ENCODE data around the gene XRCC2. TPM values are rescaled to one million over a fixed set of nuclear protein-coding genes. Genes with fewer than 3 reads are reported as not detected.
"Not testable (repeated sequence)": the region's sequence is repeated elsewhere in the genome, so short reads cannot be mapped to it uniquely, and the experiment has no call there.

XRCC2 gene
- 10 to 100 TPM; 10.1 to 41.2 TPM for total RNA-seq

DNA sequence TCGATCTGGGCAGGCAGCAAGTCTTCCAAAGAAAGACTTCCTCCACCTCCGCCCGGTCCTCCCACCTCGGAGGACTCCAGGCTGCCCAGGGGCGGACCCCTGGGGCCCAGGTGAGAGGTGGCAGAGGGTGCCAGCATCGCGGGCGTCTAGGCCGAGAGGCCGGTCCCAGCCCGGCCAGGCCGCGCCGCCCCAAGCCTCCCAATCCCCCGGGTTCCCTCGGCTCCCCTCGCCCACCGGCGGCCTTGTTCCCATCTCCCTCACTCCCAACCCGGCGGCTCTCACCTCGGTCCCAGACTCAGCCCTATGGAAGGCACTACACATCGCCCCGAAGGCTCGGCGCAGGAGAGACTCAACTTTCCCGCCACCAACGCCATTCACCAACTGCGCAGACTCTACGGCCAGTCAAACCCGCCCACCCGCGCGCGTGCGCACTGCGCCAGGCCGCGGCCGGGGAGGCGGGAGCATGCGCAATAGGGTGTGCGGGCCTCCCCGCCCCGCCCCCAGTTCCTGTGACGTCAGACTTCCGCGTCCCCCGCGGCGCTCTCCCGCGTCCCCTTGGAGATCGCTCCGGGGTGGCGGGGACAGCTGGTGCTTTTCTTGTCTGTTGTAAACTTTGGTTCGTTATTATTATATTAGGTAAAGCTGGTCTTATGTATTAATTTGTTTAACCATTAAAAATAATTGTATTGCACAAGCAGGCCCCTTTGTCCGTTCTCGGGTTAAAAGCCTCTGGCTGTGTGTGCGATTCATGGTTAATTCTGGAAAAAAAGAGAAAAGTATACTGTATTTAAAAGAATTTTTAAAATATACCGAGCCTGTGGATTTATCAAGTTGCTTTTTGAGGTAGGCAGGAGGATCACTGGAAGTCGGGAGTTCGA is at the start of gene XRCC2:
XRCC2 (minus strand) TSS at position 383 of the 878 bp plus-strand sequence; CDS start at position 321, 62 bp downstream.
- no peaks in the 10 kb centered on the region for H3K36me3 Mint-ChIP-seq
- peak within 1 kb of the TSS; percentile 86 to 91 for H3K27ac Mint-ChIP-seq
- H3K9me3 Mint-ChIP-seq: no peaks in the 10 kb centered on the region
- no peaks in the 10 kb centered on the region for H3K27me3 Mint-ChIP-seq
- H3K4me1 Mint-ChIP-seq (ENCODE audit: low read depth in 2 of 2): peaks cover 9 to 14% of the 10 kb centered on the region in 2 donors
- H3K4me3 Mint-ChIP-seq: peak within 1 kb of the TSS; percentile 87
- ATAC-seq (peak; percentile 95 to 96), DNase-seq (ENCODE audit: low spot score) (peak; percentile 93)

DNA sequence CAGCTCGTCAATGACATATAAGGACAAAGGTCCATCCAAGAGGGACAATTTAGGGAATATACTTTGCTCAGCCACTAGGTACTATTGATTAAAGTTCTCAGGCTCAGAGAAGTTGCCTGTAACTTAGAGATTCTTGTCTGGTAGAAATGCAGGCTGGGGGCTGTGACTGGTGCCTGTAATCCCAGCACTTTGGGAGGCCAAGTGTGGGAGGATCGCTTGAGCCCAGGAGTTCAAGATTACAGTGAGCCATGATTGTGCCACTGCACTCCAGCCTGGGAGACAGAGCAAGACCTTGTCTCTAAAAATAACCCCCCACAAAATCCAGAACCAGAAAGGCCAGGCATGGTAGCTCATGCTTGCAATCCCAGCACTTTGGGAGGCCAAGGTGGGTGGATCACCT is 47.4 kb upstream of the XRCC2 start:
- Mint-ChIP-seq H3K27me3 (no peaks in the 10 kb centered on the region), H3K9me3 (no peaks in the 10 kb centered on the region), H3K36me3 (no peaks in the 10 kb centered on the region), H3K27ac (no peak overlapping the region), H3K4me1 (ENCODE audit: low read depth in 2 of 2) (no peaks in the 10 kb centered on the region), H3K4me3 (no peak overlapping the region)
- ATAC-seq: no peak
- DNase-seq (ENCODE audit: low spot score): no peak

DNA sequence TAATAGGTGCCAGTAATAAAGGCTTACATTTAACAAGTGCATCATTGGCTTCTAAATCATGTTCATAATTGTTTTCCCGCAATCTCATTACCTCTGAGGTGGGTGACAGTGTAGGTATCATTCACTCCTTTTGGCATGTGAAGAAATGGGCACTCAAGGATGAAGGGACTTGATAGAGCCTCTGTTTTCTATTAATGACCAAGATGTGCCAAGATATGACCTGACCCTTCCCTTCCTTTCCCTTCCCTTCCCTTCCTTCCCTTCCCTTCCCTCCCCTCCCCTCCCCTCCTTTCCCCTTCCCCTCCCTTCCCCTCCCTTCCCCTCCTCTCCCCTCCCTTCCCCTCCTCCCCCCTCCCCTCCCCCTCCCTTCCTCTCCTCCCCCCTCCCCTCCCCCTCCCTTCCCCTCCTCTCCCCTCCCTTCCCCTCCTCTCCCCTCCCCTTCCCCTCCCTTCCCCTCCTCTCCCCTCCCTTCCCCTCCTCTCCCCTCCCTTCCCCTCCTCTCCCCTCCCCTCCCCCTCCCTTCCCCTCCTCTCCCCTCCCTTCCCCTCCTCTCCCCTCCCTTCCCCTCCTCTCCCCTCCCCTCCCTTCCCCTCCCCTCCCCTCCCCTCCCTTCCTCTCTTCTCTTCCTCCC is 36.6 kb upstream of the XRCC2 start:
- not testable (repeated sequence) for ATAC-seq; H3K4me1 Mint-ChIP-seq (ENCODE audit: low read depth in 2 of 2); H3K9me3 Mint-ChIP-seq; H3K27ac Mint-ChIP-seq; DNase-seq (ENCODE audit: low spot score); H3K36me3 Mint-ChIP-seq; H3K27me3 Mint-ChIP-seq; H3K4me3 Mint-ChIP-seq

DNA sequence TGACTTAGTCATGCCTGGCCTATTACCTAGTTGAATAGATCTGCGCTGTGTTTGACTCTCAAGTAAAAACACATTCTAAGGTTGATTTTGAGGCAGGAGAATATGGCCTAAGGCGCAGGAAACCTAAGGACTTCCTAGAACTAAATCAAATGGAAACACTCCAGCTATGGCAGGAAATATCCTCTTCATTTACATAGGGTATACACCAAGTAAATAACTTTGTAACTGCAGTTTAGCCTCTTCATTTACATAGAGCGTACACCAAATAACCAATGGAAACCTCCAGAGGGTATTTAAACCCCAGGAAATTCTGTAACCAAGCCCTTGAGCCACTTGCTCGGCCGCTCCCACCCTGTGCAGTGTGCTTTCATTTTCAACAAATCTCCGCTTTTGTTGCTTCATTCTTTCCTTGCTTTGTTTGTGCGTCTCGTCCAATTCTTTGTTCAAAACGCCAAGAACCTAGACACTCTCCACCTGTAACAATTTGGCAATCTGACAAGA is 35.6 kb upstream of the XRCC2 start:
- Mint-ChIP-seq H3K27ac (no peak overlapping the region), H3K9me3 (no peaks in the 10 kb centered on the region), H3K36me3 (no peaks in the 10 kb centered on the region), H3K4me3 (no peak overlapping the region), H3K27me3 (peaks cover 0 to 2% of the 10 kb centered on the region in 2 donors), H3K4me1 (ENCODE audit: low read depth in 2 of 2) (no peaks in the 10 kb centered on the region)
- ATAC-seq: no peak
- DNase-seq (ENCODE audit: low spot score): no peak

DNA sequence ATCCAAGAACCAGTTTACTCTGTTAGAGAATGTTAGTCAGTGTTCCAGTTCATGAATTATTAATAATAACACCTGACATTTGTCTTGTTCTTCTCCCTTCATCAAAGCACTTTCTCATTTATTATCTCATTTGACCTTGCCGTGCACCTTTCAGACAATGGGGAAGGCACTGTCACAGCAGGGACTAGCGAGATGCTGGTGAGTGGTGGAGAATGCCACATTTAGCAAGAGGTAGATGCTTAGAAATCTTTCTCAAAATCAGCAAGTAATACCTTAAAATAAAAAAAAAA is 34.2 kb upstream of the XRCC2 start:
- no peak for DNase-seq (ENCODE audit: low spot score)
- no peak overlapping the region for H3K27ac Mint-ChIP-seq

DNA sequence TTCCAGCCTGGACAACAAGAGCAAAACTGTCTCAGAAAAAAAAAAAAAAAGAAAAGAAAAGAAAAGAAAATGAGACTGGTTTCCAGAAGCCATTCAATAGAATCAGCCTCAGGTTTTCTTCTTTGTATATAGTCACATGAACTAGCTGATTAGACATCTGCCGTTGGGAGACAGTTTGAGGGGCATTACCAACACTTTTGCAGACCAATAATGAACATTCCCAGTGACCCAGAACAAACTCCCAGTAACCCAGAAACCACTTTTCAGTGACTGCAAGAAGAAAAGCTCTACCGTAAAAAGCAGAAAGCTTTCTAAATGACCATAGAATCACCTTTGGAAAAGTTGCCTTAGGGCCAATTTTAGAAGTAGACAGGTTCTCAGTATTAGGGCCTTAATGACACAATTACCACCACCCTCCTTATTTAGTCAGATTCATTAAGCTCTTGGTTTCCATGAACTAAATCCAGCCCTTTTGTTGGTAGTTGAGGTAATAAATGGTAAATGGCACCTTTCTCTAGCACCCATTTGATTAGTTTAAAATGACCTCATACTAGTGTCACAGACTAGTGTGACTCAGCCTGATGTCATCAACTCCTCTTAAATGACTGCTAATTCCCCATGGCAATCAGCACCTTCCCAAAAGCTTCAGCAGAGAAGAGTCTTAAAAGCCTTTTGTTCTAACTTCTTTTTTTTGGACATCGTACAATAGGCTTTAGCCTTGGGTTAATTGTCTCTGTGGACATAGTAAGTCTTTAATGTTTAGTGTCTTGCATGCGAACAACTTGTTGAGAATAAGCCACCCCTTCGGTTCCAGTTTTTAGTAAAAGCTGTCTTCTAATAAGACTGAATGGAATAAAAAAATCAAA is 33.6 kb upstream of the XRCC2 start:
- no peak overlapping the region for H3K4me3 Mint-ChIP-seq
- peaks cover 0 to 2% of the 10 kb centered on the region in 2 donors for H3K27me3 Mint-ChIP-seq
- no peak for ATAC-seq
- H3K27ac Mint-ChIP-seq: no peak overlapping the region
- peaks cover 2% of the 10 kb centered on the region for H3K9me3 Mint-ChIP-seq
- no peaks in the 10 kb centered on the region for H3K4me1 Mint-ChIP-seq (ENCODE audit: low read depth in 2 of 2)
- DNase-seq (ENCODE audit: low spot score): no peak
- H3K36me3 Mint-ChIP-seq: peaks cover 11% of the 10 kb centered on the region

More for the DNA sequence above, 34.2 kb upstream of the XRCC2 start:
- H3K4me1 Mint-ChIP-seq (ENCODE audit: low read depth in 2 of 2): no peaks in the 10 kb centered on the region
- H3K4me3 Mint-ChIP-seq: no peak overlapping the region
- H3K27me3 Mint-ChIP-seq: peaks cover 0 to 2% of the 10 kb centered on the region in 2 donors
- no peaks in the 10 kb centered on the region for H3K9me3 Mint-ChIP-seq
- peaks cover 5% of the 10 kb centered on the region for H3K36me3 Mint-ChIP-seq
- ATAC-seq: no peak

DNA sequence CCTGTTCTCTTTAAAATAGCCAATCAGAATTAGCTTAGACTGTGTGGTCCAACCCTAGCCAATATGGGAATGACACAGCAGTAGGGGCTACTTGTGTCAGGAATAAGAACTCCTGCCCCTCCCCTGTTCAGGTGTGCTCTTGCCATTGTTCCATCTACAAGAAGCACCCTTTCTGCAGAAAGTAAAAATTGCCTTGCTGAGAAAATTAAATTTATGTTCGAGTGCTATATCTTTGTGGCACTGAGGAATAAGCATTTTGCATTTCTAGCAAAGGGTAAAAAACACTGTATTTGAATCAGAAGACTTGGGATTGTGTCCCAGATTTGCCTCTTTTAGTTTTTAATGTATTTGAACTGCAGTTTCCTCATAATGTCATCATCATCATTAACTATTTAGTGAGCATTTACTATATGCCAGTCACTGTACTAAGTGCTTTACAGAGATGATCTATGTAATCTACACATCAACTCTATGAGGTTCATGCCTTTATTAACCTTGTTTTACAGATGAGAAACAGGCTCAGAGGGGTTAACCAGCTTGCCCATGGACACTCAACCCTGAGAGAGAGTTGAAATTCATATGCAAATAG is 28.9 kb upstream of the XRCC2 start:
- Mint-ChIP-seq H3K36me3 (peaks cover 14% of the 10 kb centered on the region), H3K4me1 (ENCODE audit: low read depth in 2 of 2) (no peaks in the 10 kb centered on the region), H3K4me3 (no peak overlapping the region), H3K9me3 (peaks cover 4% of the 10 kb centered on the region), H3K27me3 (no peaks in the 10 kb centered on the region), H3K27ac (no peak overlapping the region)
- no peak for DNase-seq (ENCODE audit: low spot score)
- no peak for ATAC-seq

DNA sequence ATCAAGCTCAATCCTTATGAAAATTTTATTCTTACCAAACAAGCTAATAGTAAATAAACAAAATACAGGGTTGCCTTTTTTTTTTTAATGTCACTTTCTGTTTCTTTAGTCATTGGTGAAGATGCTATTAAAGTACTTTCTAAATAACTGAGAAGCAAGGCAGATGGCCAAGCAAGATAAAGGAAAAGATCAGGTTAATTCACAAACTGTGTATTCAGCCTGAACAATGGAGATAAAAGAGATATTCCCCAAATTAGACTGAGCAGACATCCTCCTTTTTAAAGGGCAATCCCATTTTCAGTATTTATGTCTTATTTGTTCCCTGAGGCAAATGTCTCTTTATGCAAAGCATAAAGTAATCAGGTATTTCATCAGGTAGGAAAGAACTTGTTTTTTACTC is 23.1 kb upstream of the XRCC2 start:
- ATAC-seq: no peak
- Mint-ChIP-seq H3K27ac (no peak overlapping the region), H3K36me3 (no peaks in the 10 kb centered on the region), H3K4me1 (ENCODE audit: low read depth in 2 of 2) (no peaks in the 10 kb centered on the region), H3K4me3 (no peak overlapping the region), H3K27me3 (peaks cover 0 to 3% of the 10 kb centered on the region in 2 donors), H3K9me3 (no peaks in the 10 kb centered on the region)
- DNase-seq (ENCODE audit: low spot score): no peak

DNA sequence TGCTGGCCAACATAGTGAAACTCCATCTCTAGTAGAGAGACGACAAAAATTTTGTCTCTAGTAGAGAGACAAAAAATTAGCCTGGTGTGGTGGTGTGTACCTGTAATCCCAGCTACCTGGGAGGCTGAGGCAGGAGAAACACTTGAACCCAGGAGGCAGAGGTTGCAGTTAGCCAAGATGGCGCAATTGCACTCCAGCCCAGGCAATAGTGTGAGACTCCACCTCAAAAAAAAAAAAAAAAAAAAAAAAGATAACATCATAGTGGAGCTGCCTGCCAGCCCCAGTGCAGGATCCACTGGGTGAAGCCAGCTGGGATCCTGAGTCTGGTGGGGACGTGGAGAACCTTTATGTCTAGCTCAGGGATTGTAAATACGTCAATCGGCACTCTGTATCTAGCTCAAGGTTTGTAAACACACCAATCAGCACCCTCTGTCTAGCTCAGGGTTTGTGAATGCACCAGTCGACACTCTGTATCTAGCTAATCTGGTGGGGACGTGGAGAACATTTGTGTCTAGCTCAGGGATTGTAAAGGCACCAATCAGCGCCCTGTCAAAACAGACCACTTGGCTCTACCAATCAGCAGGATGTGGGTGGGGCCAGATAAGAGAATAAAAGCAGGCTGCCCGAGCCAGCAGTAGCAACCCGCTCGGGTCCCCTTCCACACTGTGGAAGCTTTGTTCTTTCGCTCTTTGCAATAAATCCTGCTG is 21.5 kb upstream of the XRCC2 start:
- not testable (repeated sequence) for H3K36me3 Mint-ChIP-seq; DNase-seq (ENCODE audit: low spot score); ATAC-seq; H3K4me1 Mint-ChIP-seq (ENCODE audit: low read depth in 2 of 2); H3K9me3 Mint-ChIP-seq; H3K27ac Mint-ChIP-seq; H3K4me3 Mint-ChIP-seq; H3K27me3 Mint-ChIP-seq

DNA sequence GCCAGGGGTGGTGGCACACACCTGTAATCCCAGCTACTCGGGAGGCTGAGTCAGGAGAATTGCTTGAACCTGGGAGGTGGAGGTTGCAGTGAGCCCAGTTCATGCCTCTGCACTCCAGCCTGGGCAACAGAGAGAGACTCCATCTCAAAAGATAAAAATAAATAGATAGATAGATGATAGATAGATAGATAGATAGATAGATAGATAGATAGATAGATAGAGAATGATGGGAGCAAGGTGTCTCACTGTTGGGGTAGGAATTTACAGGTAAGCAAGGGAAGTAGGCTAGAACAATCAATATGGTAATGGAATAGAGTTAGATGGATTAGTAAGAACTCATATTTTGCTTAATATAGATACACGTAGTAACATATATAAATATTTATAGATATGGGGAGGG is 16.3 kb upstream of the XRCC2 start:
- not testable (repeated sequence) for H3K9me3 Mint-ChIP-seq; H3K4me3 Mint-ChIP-seq; H3K27me3 Mint-ChIP-seq; H3K27ac Mint-ChIP-seq; DNase-seq (ENCODE audit: low spot score); H3K4me1 Mint-ChIP-seq (ENCODE audit: low read depth in 2 of 2); H3K36me3 Mint-ChIP-seq; ATAC-seq

DNA sequence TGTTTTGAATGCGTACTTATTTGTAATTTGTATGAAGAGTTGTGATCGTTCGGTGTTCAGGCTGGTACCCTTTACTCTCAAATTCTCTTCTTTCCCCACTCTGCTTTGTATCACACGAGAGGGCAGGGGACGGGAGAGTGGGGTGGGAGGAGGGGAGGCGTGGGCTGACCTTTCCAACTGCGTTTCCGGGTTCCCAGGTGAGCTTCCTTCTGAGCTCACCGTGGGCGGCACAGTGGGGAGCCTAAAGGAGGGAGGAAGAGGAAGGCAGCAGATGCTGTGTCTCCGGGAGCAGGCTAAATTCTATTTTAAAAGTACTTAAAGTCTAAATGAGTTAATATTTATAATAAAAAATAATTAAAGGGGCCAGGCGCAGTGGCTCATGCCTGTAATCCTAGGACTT is 7.4 kb upstream of the XRCC2 start:
- no peak for DNase-seq (ENCODE audit: low spot score)
- H3K9me3 Mint-ChIP-seq: no peaks in the 10 kb centered on the region
- no peaks in the 10 kb centered on the region for H3K4me1 Mint-ChIP-seq (ENCODE audit: low read depth in 2 of 2)
- H3K27me3 Mint-ChIP-seq: no peaks in the 10 kb centered on the region
- no peak overlapping the region for H3K27ac Mint-ChIP-seq
- no peak overlapping the region for H3K4me3 Mint-ChIP-seq
- H3K36me3 Mint-ChIP-seq: no peaks in the 10 kb centered on the region
- no peak for ATAC-seq

DNA sequence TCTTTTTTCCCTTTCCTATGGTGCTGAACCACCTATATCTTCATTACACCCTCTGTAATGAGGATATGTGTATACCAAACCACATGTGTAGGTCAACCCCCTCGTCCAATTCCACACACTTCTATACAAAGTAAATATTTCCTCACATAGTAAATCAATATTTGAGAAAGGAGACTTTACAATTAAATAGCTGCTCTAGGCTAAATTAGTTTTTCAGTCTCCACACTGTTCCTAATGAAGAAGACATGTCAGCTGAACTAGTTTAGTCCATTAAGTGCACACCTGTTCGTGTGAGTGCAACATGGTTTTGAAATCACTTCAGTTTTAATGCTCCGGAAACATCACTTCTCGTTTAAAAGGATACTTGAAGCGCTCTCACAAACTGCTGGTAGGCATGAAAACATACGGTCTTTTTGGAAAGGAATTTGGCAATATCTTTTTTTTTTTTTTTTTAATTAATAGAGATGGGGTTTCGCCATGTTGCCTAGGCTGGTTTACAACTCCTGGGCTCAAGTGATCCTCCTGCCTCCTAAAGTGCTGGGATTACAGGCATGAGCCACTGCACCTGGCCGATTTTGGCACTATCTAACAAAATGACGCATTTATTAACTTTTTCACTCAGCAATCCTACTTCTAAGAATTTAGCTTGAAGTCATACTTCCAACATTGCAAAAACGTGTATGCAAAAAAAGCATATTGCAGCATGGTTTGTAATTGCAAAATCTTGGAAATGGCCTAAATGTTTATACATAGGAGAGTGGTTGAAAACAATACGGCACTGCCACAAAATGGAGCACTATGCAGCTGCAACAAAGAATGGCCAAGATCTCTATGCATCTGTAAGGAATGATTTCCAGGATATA is 2.1 kb upstream of the XRCC2 start:
- Mint-ChIP-seq H3K4me1 (ENCODE audit: low read depth in 2 of 2) (peaks cover 9 to 14% of the 10 kb centered on the region in 2 donors), H3K9me3 (no peaks in the 10 kb centered on the region), H3K27me3 (no peaks in the 10 kb centered on the region), H3K27ac (peak overlapping the region in 1 of 2 donors; percentile 25), H3K36me3 (no peaks in the 10 kb centered on the region), H3K4me3 (peak overlapping the region; percentile 50)
- ATAC-seq: no peak
- DNase-seq (ENCODE audit: low spot score): no peak
